T-helper 1 cell treated with Interleukin-12 subunit alpha and Interleukin-12 subunit beta and Interleukin-4 antibody, amounts not matched to agents 30 μg/mL and 1 μg/mL, for 36 hours (primary cell): Measurements from ENCODE around the gene SLMAP.

Experiments
- H3K27ac Mint-ChIP-seq: one replicate; pipeline ENCODE4 v1.8.0; 2021; ENCODE audit warnings: mild to moderate bottlenecking, mixed read lengths
- H3K27me3 Mint-ChIP-seq: one replicate; pipeline ENCODE4 v1.8.0; 2021; ENCODE audit warnings: low read depth, mixed read lengths
- H3K36me3 Mint-ChIP-seq: one replicate; pipeline ENCODE4 v1.8.0; 2021; ENCODE audit warnings: low read depth, mixed read lengths
- H3K4me1 Mint-ChIP-seq: one replicate; pipeline ENCODE4 v1.8.0; 2021; ENCODE audit warnings: low read depth, mixed read lengths
- H3K4me3 Mint-ChIP-seq: one replicate; pipeline ENCODE4 v1.8.0; 2021; ENCODE audit warnings: mild to moderate bottlenecking, moderate library complexity, mixed read lengths
- H3K9me3 Mint-ChIP-seq: one replicate; pipeline ENCODE4 v1.8.0; 2021; ENCODE audit warnings: mixed read lengths

Gene SLMAP

DNA sequence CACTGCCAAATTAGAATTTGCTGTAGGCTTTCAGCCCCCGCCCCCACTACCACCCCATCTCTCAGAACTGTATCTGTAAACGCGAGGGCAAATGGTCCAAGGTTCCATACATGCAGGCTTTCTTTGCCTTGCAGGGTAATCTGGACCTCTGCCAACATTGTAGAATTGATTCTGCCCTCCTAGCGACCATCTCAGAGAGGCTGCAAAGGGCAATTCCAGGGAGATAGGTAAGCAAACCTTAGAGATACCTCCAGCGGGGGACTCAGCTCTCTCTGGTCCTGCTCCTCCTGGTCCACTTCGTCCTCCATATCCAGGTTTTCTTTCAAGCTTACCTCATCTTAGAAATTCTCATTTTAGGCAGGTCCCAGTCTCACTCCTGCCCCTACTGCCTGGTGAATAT, 64.4 kb downstream of the SLMAP start:
- peaks cover 2% of the 10 kb centered on the region for H3K36me3 Mint-ChIP-seq
- H3K4me1 Mint-ChIP-seq = peaks cover 5% of the 10 kb centered on the region
- H3K27me3 Mint-ChIP-seq = no peaks in the 10 kb centered on the region
- no peak overlapping the region for H3K4me3 Mint-ChIP-seq
- H3K9me3 Mint-ChIP-seq = no peaks in the 10 kb centered on the region
- no peak overlapping the region for H3K27ac Mint-ChIP-seq

GRCh38 chr3:57821765-57822164, 65.7 kb downstream of the SLMAP start:
- no peaks in the 10 kb centered on the region for H3K4me1 Mint-ChIP-seq
- H3K9me3 Mint-ChIP-seq = no peaks in the 10 kb centered on the region
- peaks cover 5% of the 10 kb centered on the region for H3K36me3 Mint-ChIP-seq
- no peaks in the 10 kb centered on the region for H3K27me3 Mint-ChIP-seq
- H3K27ac Mint-ChIP-seq = no peak overlapping the region
- H3K4me3 Mint-ChIP-seq = no peak overlapping the region

GRCh38 chr3:57822686-57823085, 66.6 kb downstream of the SLMAP start:
- H3K9me3 Mint-ChIP-seq = no peaks in the 10 kb centered on the region
- H3K27ac Mint-ChIP-seq = no peak overlapping the region
- no peak overlapping the region for H3K4me3 Mint-ChIP-seq
- no peaks in the 10 kb centered on the region for H3K4me1 Mint-ChIP-seq
- H3K27me3 Mint-ChIP-seq = no peaks in the 10 kb centered on the region
- H3K36me3 Mint-ChIP-seq = peaks cover 7% of the 10 kb centered on the region

- Mint-ChIP-seq H3K9me3 (no peaks in the 10 kb centered on the region), H3K4me3 (no peak overlapping the region), H3K27ac (no peak overlapping the region), H3K27me3 (no peaks in the 10 kb centered on the region), H3K36me3 (peaks cover 4% of the 10 kb centered on the region), H3K4me1 (no peaks in the 10 kb centered on the region)
Observed at GRCh38 chr3:57825116-57825515, 69.0 kb downstream of the SLMAP start.

DNA sequence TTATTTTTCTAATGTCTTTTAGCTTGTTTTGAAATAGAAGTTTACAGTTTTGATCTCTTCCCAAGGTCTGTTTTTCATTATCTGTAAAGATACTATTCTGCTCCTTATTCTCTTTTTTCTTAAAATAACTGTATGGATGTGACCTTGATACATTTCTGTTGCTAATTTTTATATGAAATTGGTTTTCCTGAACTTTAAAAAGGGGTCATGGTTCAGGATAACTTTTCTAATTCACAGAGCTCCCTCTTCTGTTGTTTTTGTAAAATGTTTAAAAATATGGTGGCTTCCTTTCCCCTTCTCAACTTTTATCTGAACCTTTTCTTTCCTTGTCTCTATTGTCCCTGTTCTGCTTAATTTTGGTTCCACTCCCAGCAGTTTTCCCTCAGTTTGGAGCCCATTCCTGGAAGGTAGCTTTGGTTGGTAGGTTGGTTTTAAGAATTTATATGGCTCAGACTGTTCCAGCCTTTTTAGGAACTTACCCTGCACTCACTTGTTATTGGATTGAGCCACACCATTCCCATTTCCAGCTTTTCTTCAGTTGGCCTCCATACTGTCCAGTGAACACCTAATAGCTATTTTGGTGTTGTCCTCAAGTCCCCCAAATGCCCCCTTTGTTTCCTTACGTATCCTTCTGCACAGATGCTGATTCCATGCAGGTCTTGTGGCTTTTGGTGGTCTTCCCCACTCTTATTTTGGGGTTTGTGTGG, 70.3 kb downstream of the SLMAP start:
- Mint-ChIP-seq H3K4me3 (no peak overlapping the region), H3K9me3 (no peaks in the 10 kb centered on the region), H3K4me1 (no peaks in the 10 kb centered on the region), H3K36me3 (peaks cover 6% of the 10 kb centered on the region), H3K27me3 (no peaks in the 10 kb centered on the region), H3K27ac (no peak overlapping the region)

GRCh38 chr3:57826952-57827723, 71.0 kb downstream of the SLMAP start:
- Mint-ChIP-seq H3K9me3 (no peaks in the 10 kb centered on the region), H3K27ac (no peak overlapping the region)

GRCh38 chr3:57827757-57828156, 71.6 kb downstream of the SLMAP start:
- Mint-ChIP-seq H3K27ac (no peak overlapping the region), H3K4me1 (no peaks in the 10 kb centered on the region), H3K36me3 (peaks cover 12% of the 10 kb centered on the region), H3K4me3 (no peak overlapping the region), H3K27me3 (no peaks in the 10 kb centered on the region), H3K9me3 (no peaks in the 10 kb centered on the region)

More at GRCh38 chr3:57826952-57827723, 71.0 kb downstream of the SLMAP start:
- no peaks in the 10 kb centered on the region for H3K4me1 Mint-ChIP-seq
- H3K36me3 Mint-ChIP-seq = peaks cover 12% of the 10 kb centered on the region
- H3K27me3 Mint-ChIP-seq = no peaks in the 10 kb centered on the region
- no peak overlapping the region for H3K4me3 Mint-ChIP-seq

DNA sequence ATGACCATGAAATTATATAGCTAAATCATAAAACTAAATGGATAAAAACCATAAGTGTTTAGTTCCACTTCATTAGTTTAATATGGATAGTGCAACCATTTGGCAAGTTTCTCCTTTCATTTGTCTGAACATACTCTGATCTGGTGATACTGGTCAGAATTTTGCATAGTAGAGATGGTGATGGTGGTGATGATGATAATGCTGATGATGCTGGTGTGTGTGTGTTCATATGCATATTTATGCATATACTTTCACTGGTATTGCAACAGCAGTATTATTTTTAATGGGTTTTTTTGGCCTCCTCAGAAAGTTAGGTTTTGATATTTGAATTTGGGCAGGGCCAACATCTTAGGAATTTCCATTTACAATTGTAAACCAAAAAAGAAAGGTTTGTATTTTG, 76.4 kb downstream of the SLMAP start:
- H3K36me3 Mint-ChIP-seq = peaks cover 9% of the 10 kb centered on the region
- no peak overlapping the region for H3K27ac Mint-ChIP-seq
- no peaks in the 10 kb centered on the region for H3K4me1 Mint-ChIP-seq
- H3K9me3 Mint-ChIP-seq = no peaks in the 10 kb centered on the region
- no peaks in the 10 kb centered on the region for H3K27me3 Mint-ChIP-seq
- H3K4me3 Mint-ChIP-seq = no peak overlapping the region

DNA sequence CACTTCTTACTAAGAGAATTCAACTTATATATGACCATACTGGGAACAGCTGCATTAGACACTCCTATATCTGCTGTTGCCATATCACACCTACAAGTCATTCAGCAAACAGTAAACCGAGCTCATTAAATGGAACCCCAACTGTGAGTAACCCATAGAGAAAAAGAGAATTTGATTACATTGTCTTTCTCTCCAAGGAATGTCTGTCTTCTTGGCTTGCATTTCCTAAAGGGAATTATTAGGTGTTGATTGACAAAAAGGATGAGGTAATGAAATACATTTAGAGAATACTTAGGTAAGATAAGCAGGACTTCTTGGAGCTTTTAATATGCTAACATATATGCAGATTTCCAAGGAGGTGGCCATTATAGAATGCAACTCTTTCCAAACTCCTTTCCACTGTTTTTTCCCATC, 76.8 kb downstream of the SLMAP start:
- Mint-ChIP-seq H3K27me3 (no peaks in the 10 kb centered on the region), H3K36me3 (peaks cover 8% of the 10 kb centered on the region), H3K9me3 (no peaks in the 10 kb centered on the region), H3K4me1 (no peaks in the 10 kb centered on the region), H3K4me3 (no peak overlapping the region), H3K27ac (no peak overlapping the region)

DNA sequence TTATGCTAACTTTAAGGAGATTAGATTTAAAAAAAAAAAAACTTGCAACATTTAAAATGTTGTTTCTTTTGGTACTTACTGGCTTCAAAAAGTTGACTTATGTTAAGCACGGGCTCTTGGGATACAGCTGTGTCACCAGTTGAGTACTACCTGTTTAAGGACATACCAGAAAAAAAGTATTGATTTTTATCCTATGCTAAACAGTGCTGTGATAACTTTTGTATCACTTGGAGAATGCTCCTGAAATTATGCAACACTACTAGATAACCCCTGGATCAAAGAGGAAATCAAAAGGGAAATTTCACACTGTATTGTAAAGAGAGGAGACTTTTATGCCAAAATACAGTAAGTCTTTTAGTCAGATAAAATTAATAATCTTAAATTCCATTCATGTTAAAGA, 77.7 kb downstream of the SLMAP start:
- Mint-ChIP-seq H3K27me3 (no peaks in the 10 kb centered on the region), H3K4me1 (no peaks in the 10 kb centered on the region), H3K9me3 (no peaks in the 10 kb centered on the region), H3K27ac (no peak overlapping the region), H3K36me3 (peaks cover 8% of the 10 kb centered on the region), H3K4me3 (no peak overlapping the region)

- Mint-ChIP-seq H3K27me3 (no peaks in the 10 kb centered on the region), H3K27ac (no peak overlapping the region), H3K9me3 (no peaks in the 10 kb centered on the region), H3K4me1 (no peaks in the 10 kb centered on the region), H3K4me3 (no peak overlapping the region), H3K36me3 (no peaks in the 10 kb centered on the region)
Observed at GRCh38 chr3:57837686-57838085, 81.6 kb downstream of the SLMAP start.

GRCh38 chr3:57838627-57839026, 82.5 kb downstream of the SLMAP start:
- H3K36me3 Mint-ChIP-seq = no peaks in the 10 kb centered on the region
- H3K27ac Mint-ChIP-seq = no peak overlapping the region
- no peaks in the 10 kb centered on the region for H3K9me3 Mint-ChIP-seq
- no peaks in the 10 kb centered on the region for H3K4me1 Mint-ChIP-seq
- H3K27me3 Mint-ChIP-seq = no peaks in the 10 kb centered on the region
- no peak overlapping the region for H3K4me3 Mint-ChIP-seq

DNA sequence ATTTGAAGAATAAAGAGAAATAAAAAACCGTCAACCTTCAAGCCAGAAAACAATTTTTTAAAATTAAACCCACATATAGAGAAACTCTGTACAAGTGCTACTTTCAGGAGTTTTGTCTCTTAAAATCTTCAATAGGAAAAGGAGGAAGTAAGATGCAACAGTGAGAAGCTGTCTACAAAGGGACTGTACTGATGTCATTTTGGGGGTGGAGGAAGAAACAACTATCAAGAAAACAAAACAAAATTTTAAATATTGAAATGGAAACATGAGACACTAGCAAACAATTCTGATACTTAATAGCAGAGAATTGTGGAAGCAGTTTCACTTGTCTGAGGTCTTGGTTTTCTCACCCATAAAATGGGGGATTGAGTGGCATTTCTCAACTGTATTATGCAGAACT, 84.4 kb downstream of the SLMAP start:
- Mint-ChIP-seq H3K4me1 (no peaks in the 10 kb centered on the region), H3K27me3 (no peaks in the 10 kb centered on the region), H3K4me3 (no peak overlapping the region), H3K9me3 (no peaks in the 10 kb centered on the region), H3K36me3 (peaks cover 2% of the 10 kb centered on the region), H3K27ac (no peak overlapping the region)

GRCh38 chr3:57841818-57842217, 85.7 kb downstream of the SLMAP start:
- Mint-ChIP-seq H3K4me1 (no peaks in the 10 kb centered on the region), H3K27me3 (no peaks in the 10 kb centered on the region), H3K36me3 (peaks cover 2% of the 10 kb centered on the region), H3K4me3 (no peak overlapping the region), H3K27ac (no peak overlapping the region), H3K9me3 (no peaks in the 10 kb centered on the region)

GRCh38 chr3:57848177-57848738, 92.1 kb downstream of the SLMAP start:
- H3K27ac Mint-ChIP-seq = no peak overlapping the region
- no peaks in the 10 kb centered on the region for H3K27me3 Mint-ChIP-seq
- no peak overlapping the region for H3K4me3 Mint-ChIP-seq
- no peaks in the 10 kb centered on the region for H3K4me1 Mint-ChIP-seq
- H3K36me3 Mint-ChIP-seq = peaks cover 7% of the 10 kb centered on the region
- no peaks in the 10 kb centered on the region for H3K9me3 Mint-ChIP-seq
